Upper lobe of right lung (tissue), 1 donor: ENCODE measurements around the gene MAP4K3. TPM values are rescaled to one million over a fixed set of nuclear protein-coding genes. Genes with fewer than 3 reads are reported as not detected.
A peak's percentile ranks its signal among the peaks of the same experiment; 100 is the strongest.

ENCODE experiments used
- ATAC-seq: fragments of 200-7000 bp; cut with Tn5 transposase; one replicate; pipeline ENCODE4 v1.9.1; 2020; ENCODE audit warnings: mild to moderate bottlenecking, moderate library complexity
- DNase-seq: peaks from one replicate; pipeline ENCODE4 v3.0.0-alpha.2; 2020
- H3K27ac ChIP-seq: fragments of 200-600 bp; one replicate; pipeline ENCODE4 v1.8.0; 2022
- H3K27me3 ChIP-seq: fragments of 200-600 bp; one replicate; pipeline ENCODE4 v1.8.0; 2022; ENCODE audit warnings: mild to moderate bottlenecking
- H3K36me3 ChIP-seq: fragments of 200-600 bp; one replicate; pipeline ENCODE4 v1.8.0; 2022
- H3K4me1 ChIP-seq: fragments of 200-600 bp; one replicate; pipeline ENCODE4 v1.8.0; 2022
- H3K4me3 ChIP-seq: fragments of 200-600 bp; one replicate; pipeline ENCODE4 v1.8.0; 2022; ENCODE audit warnings: mild to moderate bottlenecking
- H3K9me3 ChIP-seq: fragments of 200-600 bp; one replicate; pipeline ENCODE4 v1.8.0; 2022
- intact Hi-C: fragments of 100-400 bp; cut with DNase I; formaldehyde crosslinking; loops from one replicate; pipeline ENCODE4 v1.11.0; 2022
- total RNA-seq: library from RNA; stranded (reverse); fragmentation: NEBNext Ultra II Directional; extraction: Animal tissue kit (Norgen Biotek cat#: 25700); gene quantifications from one replicate; pipeline ENCODE4 v1.2.1, GENCODE V29; 2021
- TF ChIP-seq, protein P1 (sequence below): fragments of 200-600 bp; IDR thresholded peaks from one replicate; pipeline ENCODE4 v1.8.0; 2022; ENCODE audit warnings: antibody characterized with exemption
- donor health status: DM: no; HTN: yes; CAD: no; lungs with severe emphysema.

MAP4K3 gene
- total RNA-seq, 1 donor from 2014 or later, result 55.5 TPM

GRCh38 chr2:39381653-39382052 lies 55.4 kb downstream of the MAP4K3 start:
- H3K9me3 ChIP-seq, result no peaks in the 10 kb centered on the region
- H3K27me3 ChIP-seq, result no peaks in the 10 kb centered on the region
- no peak for DNase-seq
- H3K36me3 ChIP-seq, result no peaks in the 10 kb centered on the region
- TF ChIP-seq, protein P1, sequence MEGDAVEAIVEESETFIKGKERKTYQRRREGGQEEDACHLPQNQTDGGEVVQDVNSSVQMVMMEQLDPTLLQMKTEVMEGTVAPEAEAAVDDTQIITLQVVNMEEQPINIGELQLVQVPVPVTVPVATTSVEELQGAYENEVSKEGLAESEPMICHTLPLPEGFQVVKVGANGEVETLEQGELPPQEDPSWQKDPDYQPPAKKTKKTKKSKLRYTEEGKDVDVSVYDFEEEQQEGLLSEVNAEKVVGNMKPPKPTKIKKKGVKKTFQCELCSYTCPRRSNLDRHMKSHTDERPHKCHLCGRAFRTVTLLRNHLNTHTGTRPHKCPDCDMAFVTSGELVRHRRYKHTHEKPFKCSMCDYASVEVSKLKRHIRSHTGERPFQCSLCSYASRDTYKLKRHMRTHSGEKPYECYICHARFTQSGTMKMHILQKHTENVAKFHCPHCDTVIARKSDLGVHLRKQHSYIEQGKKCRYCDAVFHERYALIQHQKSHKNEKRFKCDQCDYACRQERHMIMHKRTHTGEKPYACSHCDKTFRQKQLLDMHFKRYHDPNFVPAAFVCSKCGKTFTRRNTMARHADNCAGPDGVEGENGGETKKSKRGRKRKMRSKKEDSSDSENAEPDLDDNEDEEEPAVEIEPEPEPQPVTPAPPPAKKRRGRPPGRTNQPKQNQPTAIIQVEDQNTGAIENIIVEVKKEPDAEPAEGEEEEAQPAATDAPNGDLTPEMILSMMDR, result no peak
- no peak overlapping the region for H3K4me3 ChIP-seq
- no peak overlapping the region for H3K27ac ChIP-seq
- intact Hi-C loops, result no loop called here
- ATAC-seq, result no peak
- H3K4me1 ChIP-seq, result peaks cover 18% of the 10 kb centered on the region

DNA sequence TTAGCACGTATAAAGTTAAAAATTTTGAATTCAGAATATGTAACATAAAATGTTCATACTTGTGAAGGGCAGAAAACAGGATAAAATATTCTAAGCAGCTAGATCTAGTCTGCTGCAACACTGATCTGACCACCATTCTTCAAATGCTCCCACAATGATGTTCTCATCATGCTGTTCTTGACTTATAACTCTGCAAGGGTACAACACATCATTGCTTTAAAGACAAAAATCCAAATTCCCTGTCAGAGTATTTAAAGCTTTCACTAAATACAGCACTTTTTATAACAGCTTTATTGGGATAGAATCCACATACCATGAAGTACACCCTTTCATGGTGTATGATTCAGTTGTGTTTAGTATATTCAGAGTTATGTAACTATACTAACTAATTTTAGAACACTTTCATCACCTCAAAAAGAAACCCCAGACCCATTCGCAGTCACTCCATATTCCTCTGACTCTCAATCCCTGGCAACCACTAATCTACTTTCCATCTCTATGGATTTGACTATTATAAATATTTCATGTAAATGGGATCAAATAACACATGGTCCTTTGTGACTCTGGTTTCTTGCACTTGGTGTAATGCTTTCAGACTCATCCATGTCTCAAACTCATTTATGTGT lies 56.4 kb downstream of the MAP4K3 start:
- Histone ChIP-seq H3K27me3 (no peaks in the 10 kb centered on the region), H3K4me1 (peaks cover 18% of the 10 kb centered on the region), H3K9me3 (no peaks in the 10 kb centered on the region), H3K36me3 (no peaks in the 10 kb centered on the region), H3K4me3 (no peak overlapping the region), H3K27ac (peak overlapping the region; percentile 51)
- ATAC-seq (no peak), DNase-seq (no peak)
- TF ChIP-seq, protein P1, result no peak
- intact Hi-C loops, result no loop called here

DNA sequence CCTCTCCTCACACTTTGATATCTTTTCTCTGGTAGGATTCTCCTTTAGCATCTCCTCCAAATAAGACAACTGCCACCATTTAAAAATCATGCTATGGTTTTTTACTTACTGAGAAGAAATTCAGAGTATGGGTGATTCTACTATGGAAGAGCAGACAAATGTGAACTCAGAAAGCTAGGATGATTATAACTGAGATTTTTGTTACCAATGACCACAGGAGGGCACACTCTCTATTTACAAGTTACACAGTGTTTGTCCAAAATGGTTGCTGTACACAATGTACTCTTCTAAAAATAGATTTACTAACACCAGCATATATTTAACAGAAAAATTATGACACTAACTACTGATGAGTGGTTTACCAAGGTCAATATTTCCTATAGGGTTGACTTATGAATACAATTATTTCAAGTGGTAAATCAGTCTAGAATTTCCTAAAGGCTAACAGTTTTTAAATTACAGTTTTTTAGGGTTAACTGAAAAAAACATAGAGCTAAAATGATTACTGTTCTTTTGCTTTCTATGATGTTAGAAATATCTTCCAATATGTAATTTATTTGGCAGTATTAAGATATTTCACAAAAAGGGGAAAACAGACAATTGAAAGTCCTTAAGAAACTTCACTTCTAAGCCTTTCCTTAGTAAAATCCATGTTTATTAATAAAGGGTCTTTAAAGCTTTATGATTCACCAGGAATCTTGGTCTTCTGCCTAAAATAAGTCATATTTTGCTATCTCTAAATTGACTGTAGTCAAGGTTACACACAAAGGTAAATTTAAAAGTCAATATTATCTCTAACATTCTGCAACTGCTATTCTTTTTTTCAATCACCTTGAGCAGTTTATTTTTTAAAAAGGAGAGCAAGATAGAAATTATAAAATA lies 57.2 kb downstream of the MAP4K3 start:
- Histone ChIP-seq H3K4me3 (no peak overlapping the region), H3K4me1 (peaks cover 18% of the 10 kb centered on the region), H3K27ac (peak overlapping the region; percentile 51), H3K27me3 (no peaks in the 10 kb centered on the region), H3K9me3 (no peaks in the 10 kb centered on the region), H3K36me3 (no peaks in the 10 kb centered on the region)
- no peak for DNase-seq
- peak; percentile 92 for ATAC-seq
- TF ChIP-seq, protein P1, result peak; percentile 61
- intact Hi-C loops, result no loop called here

- TF ChIP-seq, protein P1, result no peak
- H3K36me3 ChIP-seq, result no peaks in the 10 kb centered on the region
- no peaks in the 10 kb centered on the region for H3K9me3 ChIP-seq
- no peak overlapping the region for H3K27ac ChIP-seq
- H3K4me3 ChIP-seq, result no peak overlapping the region
- peaks cover 18% of the 10 kb centered on the region for H3K4me1 ChIP-seq
- DNase-seq (no peak), ATAC-seq (no peak)
- intact Hi-C loops, result no loop called here
- no peaks in the 10 kb centered on the region for H3K27me3 ChIP-seq
Measured at GRCh38 chr2:39378968-39379367, 58.1 kb downstream of the MAP4K3 start.

GRCh38 chr2:39377226-39377939 lies 59.7 kb downstream of the MAP4K3 start:
- Histone ChIP-seq H3K27me3 (no peaks in the 10 kb centered on the region), H3K36me3 (no peaks in the 10 kb centered on the region), H3K27ac (peak overlapping the region; percentile 2), H3K4me1 (peaks cover 18% of the 10 kb centered on the region), H3K9me3 (no peaks in the 10 kb centered on the region), H3K4me3 (no peak overlapping the region)
- DNase-seq (no peak), ATAC-seq (peak; percentile 76)
- intact Hi-C loops, result no loop called here
- TF ChIP-seq, protein P1, result no peak
